Measurements from ENCODE around the gene PYCARD. TPM values are rescaled to one million over a fixed set of nuclear protein-coding genes. Genes with fewer than 3 reads are reported as not detected.

Gene PYCARD
- total RNA-seq, 1 experiment from 2014 or later, result 29.8 TPM

GRCh38 chr16:31199430-31200041 is 3.0 kb downstream of the PYCARD start:
- ATAC-seq, result no peak
- Histone ChIP-seq H3K27ac (ENCODE audit: low read length) (no peak overlapping the region), H4K20me1 (ENCODE audit: low read length) (peaks cover 24% of the 10 kb centered on the region), H3K9me3 (ENCODE audit: low read length) (no peaks in the 10 kb centered on the region), H3K79me2 (ENCODE audit: low read length) (no peaks in the 10 kb centered on the region), H3K4me2 (ENCODE audit: low read length) (no peak overlapping the region), H3K36me3 (ENCODE audit: low read depth, low read length) (peaks cover 14% of the 10 kb centered on the region), H3K4me1 (ENCODE audit: insufficient read depth, low read length) (peaks cover 22% of the 10 kb centered on the region; the same call in 1 of the 2 replicates), H3K4me3 (ENCODE audit: low read length) (no peak overlapping the region), H3K27me3 (ENCODE audit: low read length) (no peaks in the 10 kb centered on the region), H3F3A (ENCODE audit: low read length, unreplicated experiment) (no peaks in the 10 kb centered on the region), H3K9me2 (replicated peaks; ENCODE audit: low read length) (no peaks in the 10 kb centered on the region), H3K9ac (ENCODE audit: low read length) (no peak overlapping the region), H2AFZ (ENCODE audit: low read length) (no peak overlapping the region)
- TF ChIP-seq EZH2phosphoT487 (IDR thresholded peaks at IDR 0.05; ENCODE audit: borderline replicate concordance, low read length), result no peak
- no peak for TF ChIP-seq EZH2 (IDR thresholded peaks at IDR 0.05; ENCODE audit: low read length, unreplicated experiment)
- TF ChIP-seq CTCF (conservative IDR thresholded peaks at IDR 0.05; ENCODE audit: low read depth, low read length), result no peak
- ChIA-PET POLR2A (ENCODE audit: unreplicated experiment) (interaction anchor here (0.6 kb wide), 1 partner anchor 42 kb away, joined by 5 read pairs; no protein-coding TSS in a partner anchor), CTCF (no interaction called here)
- no TSS peak for BruUV-seq (replicated peaks)
- intact Hi-C loops (cut with micrococcal nuclease), result loop anchor here (10.0 kb wide), 1 partner anchor 255 kb away; the partner anchor contains the start of gene ARMC5
- DNase-seq, result no peak

- POLR2A ChIA-PET (ENCODE audit: unreplicated experiment), result no interaction called here
- peaks cover 16% of the 10 kb centered on the region; the same call in 1 of the 2 replicates for H3K4me1 ChIP-seq (ENCODE audit: insufficient read depth, low read length)
- no peaks in the 10 kb centered on the region for H3K9me2 ChIP-seq (replicated peaks; ENCODE audit: low read length)
- no peaks in the 10 kb centered on the region for H3F3A ChIP-seq (ENCODE audit: low read length, unreplicated experiment)
- intact Hi-C loops (cut with micrococcal nuclease), result no loop called here
- no peaks in the 10 kb centered on the region for H3K79me2 ChIP-seq (ENCODE audit: low read length)
- peaks cover 26% of the 10 kb centered on the region for H4K20me1 ChIP-seq (ENCODE audit: low read length)
- ATAC-seq (no peak), DNase-seq (no peak)
- H2AFZ ChIP-seq (ENCODE audit: low read length), result no peak overlapping the region
- CTCF ChIA-PET, result no interaction called here
- no peak overlapping the region for H3K27ac ChIP-seq (ENCODE audit: low read length)
- no peak overlapping the region for H3K4me2 ChIP-seq (ENCODE audit: low read length)
- no TSS peak for BruUV-seq (replicated peaks)
- H3K36me3 ChIP-seq (ENCODE audit: low read depth, low read length), result peaks cover 20% of the 10 kb centered on the region
- H3K9ac ChIP-seq (ENCODE audit: low read length), result no peak overlapping the region
- H3K4me3 ChIP-seq (ENCODE audit: low read length), result no peak overlapping the region
- H3K9me3 ChIP-seq (ENCODE audit: low read length), result no peaks in the 10 kb centered on the region
- no peak for TF ChIP-seq EZH2phosphoT487 (IDR thresholded peaks at IDR 0.05; ENCODE audit: borderline replicate concordance, low read length)
- no peak for TF ChIP-seq EZH2 (IDR thresholded peaks at IDR 0.05; ENCODE audit: low read length, unreplicated experiment)
- no peak for TF ChIP-seq CTCF (conservative IDR thresholded peaks at IDR 0.05; ENCODE audit: low read depth, low read length)
- no peaks in the 10 kb centered on the region for H3K27me3 ChIP-seq (ENCODE audit: low read length)
Measured at GRCh38 chr16:31198207-31198882, 4.2 kb downstream of the PYCARD start.
